ENCODE measurements around the gene TDRKH. TPM values are rescaled to one million over a fixed set of nuclear protein-coding genes. Genes with fewer than 3 reads are reported as not detected.
A peak's percentile ranks its signal among the peaks of the same experiment; 100 is the strongest.
"Not testable (repeated sequence)": the region's sequence is repeated elsewhere in the genome, so short reads cannot be mapped to it uniquely, and the experiment has no call there.

Gene TDRKH
- total and polyA plus RNA-seq, 2 donors = 6.5 to 11.3 TPM

GRCh38 chr1:151779852-151780251 is 10.4 kb downstream of the TDRKH start:
- Histone ChIP-seq H3K36me3 (ENCODE audit: control insufficient read depth in 2 of 2, insufficient read depth in 2 of 2, low read length in 1 of 2) (peaks cover 16 to 28% of the 10 kb centered on the region in 2 donors), H3K4me1 (ENCODE audit: control insufficient read depth in 2 of 2, insufficient read depth in 2 of 2, low read length in 2 of 2) (peaks cover 8% of the 10 kb centered on the region in 2 donors), H3K27ac (ENCODE audit: low read depth in 1 of 2, low read length in 1 of 2) (no peak overlapping the region), H3K27me3 (ENCODE audit: control insufficient read depth in 2 of 2, insufficient read depth in 1 of 2, low read length in 1 of 2) (no peaks in the 10 kb centered on the region), H3K4me3 (ENCODE audit: low read length in 2 of 2) (no peak overlapping the region), H3K9me3 (ENCODE audit: control insufficient read depth in 2 of 2, insufficient read depth in 1 of 2, low read length in 1 of 2) (no peaks in the 10 kb centered on the region)
- WGBS = 11% methylated on average over 4 of the region's 4 CpGs
- DNase-seq (ENCODE audit: low read depth in 6 of 9, low spot score in 9 of 9) = no peak

GRCh38 chr1:151777317-151777716 is 13.0 kb downstream of the TDRKH start:
- peaks cover 8% of the 10 kb centered on the region in 2 donors for H3K4me1 ChIP-seq (ENCODE audit: control insufficient read depth in 2 of 2, insufficient read depth in 2 of 2, low read length in 2 of 2)
- peaks cover 22 to 42% of the 10 kb centered on the region in 2 donors for H3K36me3 ChIP-seq (ENCODE audit: control insufficient read depth in 2 of 2, insufficient read depth in 2 of 2, low read length in 1 of 2)
- H3K9me3 ChIP-seq (ENCODE audit: control insufficient read depth in 2 of 2, insufficient read depth in 1 of 2, low read length in 1 of 2) = no peaks in the 10 kb centered on the region
- 98% methylated on average over 4 of the region's 4 CpGs for WGBS
- H3K27ac ChIP-seq (ENCODE audit: low read depth in 1 of 2, low read length in 1 of 2) = no peak overlapping the region
- no peaks in the 10 kb centered on the region for H3K27me3 ChIP-seq (ENCODE audit: control insufficient read depth in 2 of 2, insufficient read depth in 1 of 2, low read length in 1 of 2)
- no peak overlapping the region for H3K4me3 ChIP-seq (ENCODE audit: low read length in 2 of 2)
- DNase-seq (ENCODE audit: low read depth in 6 of 9, low spot score in 9 of 9) = no peak

- Histone ChIP-seq H3K4me3 (ENCODE audit: low read length in 2 of 2) (no peak overlapping the region), H3K36me3 (ENCODE audit: control insufficient read depth in 2 of 2, insufficient read depth in 2 of 2, low read length in 1 of 2) (peaks cover 21 to 42% of the 10 kb centered on the region in 2 donors), H3K27me3 (ENCODE audit: control insufficient read depth in 2 of 2, insufficient read depth in 1 of 2, low read length in 1 of 2) (no peaks in the 10 kb centered on the region), H3K9me3 (ENCODE audit: control insufficient read depth in 2 of 2, insufficient read depth in 1 of 2, low read length in 1 of 2) (no peaks in the 10 kb centered on the region), H3K27ac (ENCODE audit: low read depth in 1 of 2, low read length in 1 of 2) (no peak overlapping the region), H3K4me1 (ENCODE audit: control insufficient read depth in 2 of 2, insufficient read depth in 2 of 2, low read length in 2 of 2) (peaks cover 7 to 8% of the 10 kb centered on the region in 2 donors)
- 81% methylated on average over 3 of the region's 3 CpGs for WGBS
- no peak for DNase-seq (ENCODE audit: low read depth in 6 of 9, low spot score in 9 of 9)
These were observed 13.6 kb downstream of the TDRKH start for GRCh38 chr1:151776665-151777062.

- no peaks in the 10 kb centered on the region for H3K9me3 ChIP-seq (ENCODE audit: control insufficient read depth in 2 of 2, insufficient read depth in 1 of 2, low read length in 1 of 2)
- H3K27ac ChIP-seq (ENCODE audit: low read depth in 1 of 2, low read length in 1 of 2) = no peak overlapping the region
- peaks cover 5 to 8% of the 10 kb centered on the region in 2 donors for H3K4me1 ChIP-seq (ENCODE audit: control insufficient read depth in 2 of 2, insufficient read depth in 2 of 2, low read length in 2 of 2)
- DNase-seq (ENCODE audit: low read depth in 6 of 9, low spot score in 9 of 9) = no peak
- H3K27me3 ChIP-seq (ENCODE audit: control insufficient read depth in 2 of 2, insufficient read depth in 1 of 2, low read length in 1 of 2) = no peaks in the 10 kb centered on the region
- peaks cover 17 to 42% of the 10 kb centered on the region in 2 donors for H3K36me3 ChIP-seq (ENCODE audit: control insufficient read depth in 2 of 2, insufficient read depth in 2 of 2, low read length in 1 of 2)
- no peak overlapping the region for H3K4me3 ChIP-seq (ENCODE audit: low read length in 2 of 2)
- WGBS = 99% methylated on average over 7 of the region's 7 CpGs
These were observed 14.2 kb downstream of the TDRKH start for GRCh38 chr1:151775894-151776664.

GRCh38 chr1:151774256-151774922 is 15.9 kb downstream of the TDRKH start:
- no peaks in the 10 kb centered on the region for H3K27me3 ChIP-seq (ENCODE audit: control insufficient read depth in 2 of 2, insufficient read depth in 1 of 2, low read length in 1 of 2)
- no peak overlapping the region for H3K4me3 ChIP-seq (ENCODE audit: low read length in 2 of 2)
- H3K27ac ChIP-seq (ENCODE audit: low read depth in 1 of 2, low read length in 1 of 2) = no peak overlapping the region
- no peaks in the 10 kb centered on the region for H3K9me3 ChIP-seq (ENCODE audit: control insufficient read depth in 2 of 2, insufficient read depth in 1 of 2, low read length in 1 of 2)
- peaks cover 0 to 1% of the 10 kb centered on the region in 2 donors for H3K4me1 ChIP-seq (ENCODE audit: control insufficient read depth in 2 of 2, insufficient read depth in 2 of 2, low read length in 2 of 2)
- 70% methylated on average over 3 of the region's 3 CpGs for WGBS
- peaks cover 17 to 42% of the 10 kb centered on the region in 2 donors for H3K36me3 ChIP-seq (ENCODE audit: control insufficient read depth in 2 of 2, insufficient read depth in 2 of 2, low read length in 1 of 2)
- no peak for DNase-seq (ENCODE audit: low read depth in 6 of 9, low spot score in 9 of 9)

- DNase-seq (ENCODE audit: low read depth in 6 of 9, low spot score in 9 of 9) = no peak
- H3K36me3 ChIP-seq (ENCODE audit: control insufficient read depth in 2 of 2, insufficient read depth in 2 of 2, low read length in 1 of 2) = peaks cover 17 to 37% of the 10 kb centered on the region in 2 donors
These were observed 16.6 kb downstream of the TDRKH start for GRCh38 chr1:151773702-151774101.

GRCh38 chr1:151769270-151769669 is 21.0 kb downstream of the TDRKH start:
- H3K4me3 ChIP-seq (ENCODE audit: low read length in 2 of 2); DNase-seq (ENCODE audit: low read depth in 6 of 9, low spot score in 9 of 9); H3K4me1 ChIP-seq (ENCODE audit: control insufficient read depth in 2 of 2, insufficient read depth in 2 of 2, low read length in 2 of 2); H3K9me3 ChIP-seq (ENCODE audit: control insufficient read depth in 2 of 2, insufficient read depth in 1 of 2, low read length in 1 of 2); H3K27ac ChIP-seq (ENCODE audit: low read depth in 1 of 2, low read length in 1 of 2); H3K36me3 ChIP-seq (ENCODE audit: control insufficient read depth in 2 of 2, insufficient read depth in 2 of 2, low read length in 1 of 2); H3K27me3 ChIP-seq (ENCODE audit: control insufficient read depth in 2 of 2, insufficient read depth in 1 of 2, low read length in 1 of 2): not testable (repeated sequence)
- WGBS = 95% methylated on average over 33 of the region's 34 CpGs

More at GRCh38 chr1:151773702-151774101, 16.6 kb downstream of the TDRKH start:
- Histone ChIP-seq H3K27me3 (ENCODE audit: control insufficient read depth in 2 of 2, insufficient read depth in 1 of 2, low read length in 1 of 2) (no peaks in the 10 kb centered on the region), H3K4me3 (ENCODE audit: low read length in 2 of 2) (no peak overlapping the region), H3K4me1 (ENCODE audit: control insufficient read depth in 2 of 2, insufficient read depth in 2 of 2, low read length in 2 of 2) (no peaks in the 10 kb centered on the region), H3K27ac (ENCODE audit: low read depth in 1 of 2, low read length in 1 of 2) (no peak overlapping the region), H3K9me3 (ENCODE audit: control insufficient read depth in 2 of 2, insufficient read depth in 1 of 2, low read length in 1 of 2) (no peaks in the 10 kb centered on the region)
- 93% methylated on average over 5 of the region's 5 CpGs for WGBS

- H3K27ac ChIP-seq (ENCODE audit: low read depth in 1 of 2, low read length in 1 of 2); H3K36me3 ChIP-seq (ENCODE audit: control insufficient read depth in 2 of 2, insufficient read depth in 2 of 2, low read length in 1 of 2); H3K4me3 ChIP-seq (ENCODE audit: low read length in 2 of 2); H3K4me1 ChIP-seq (ENCODE audit: control insufficient read depth in 2 of 2, insufficient read depth in 2 of 2, low read length in 2 of 2); H3K27me3 ChIP-seq (ENCODE audit: control insufficient read depth in 2 of 2, insufficient read depth in 1 of 2, low read length in 1 of 2); H3K9me3 ChIP-seq (ENCODE audit: control insufficient read depth in 2 of 2, insufficient read depth in 1 of 2, low read length in 1 of 2); DNase-seq (ENCODE audit: low read depth in 6 of 9, low spot score in 9 of 9): not testable (repeated sequence)
- 88% methylated on average over 2 of the region's 7 CpGs for WGBS
These were observed 21.8 kb downstream of the TDRKH start for GRCh38 chr1:151768351-151769066.

- Histone ChIP-seq H3K4me3 (ENCODE audit: low read length in 2 of 2) (peak overlapping the region; percentile 89 to 92), H3K4me1 (ENCODE audit: control insufficient read depth in 2 of 2, insufficient read depth in 2 of 2, low read length in 2 of 2) (peaks cover 9 to 15% of the 10 kb centered on the region in 2 donors), H3K27me3 (ENCODE audit: control insufficient read depth in 2 of 2, insufficient read depth in 1 of 2, low read length in 1 of 2) (no peaks in the 10 kb centered on the region), H3K9me3 (ENCODE audit: control insufficient read depth in 2 of 2, insufficient read depth in 1 of 2, low read length in 1 of 2) (no peaks in the 10 kb centered on the region), H3K36me3 (ENCODE audit: control insufficient read depth in 2 of 2, insufficient read depth in 2 of 2, low read length in 1 of 2) (peaks cover 25 to 32% of the 10 kb centered on the region in 2 donors), H3K27ac (ENCODE audit: low read depth in 1 of 2, low read length in 1 of 2) (peak overlapping the region; percentile 70 to 89)
- WGBS = 75% methylated on average over 10 of the region's 10 CpGs
- DNase-seq (ENCODE audit: low read depth in 6 of 9, low spot score in 9 of 9) = no peak
These were observed 26.3 kb downstream of the TDRKH start for GRCh38 chr1:151763990-151764389.
